MM.1S (cell line): ENCODE results near the gene SPECC1L.
"Not testable (repeated sequence)": the region's sequence is repeated elsewhere in the genome, so short reads cannot be mapped to it uniquely, and the experiment has no call there.

Source experiments
- EZH2 ChIP-seq: fragments of 300-600 bp; sonication (generic); optimal IDR thresholded peaks from 2 replicates; pipeline ENCODE3; 2017; ENCODE audit warnings: low read depth, mild to moderate bottlenecking, antibody characterized with exemption, low read length, mixed read lengths
- EZH2phosphoT487 ChIP-seq: fragments of 300-600 bp; sonication (generic); IDR thresholded peaks from 2 replicates; pipeline ENCODE4 v1.6.1; 2018; ENCODE audit warnings: antibody characterized with exemption, low read length
- TF ChIP-seq, protein P1 (sequence below): fragments of 300-600 bp; sonication (generic); IDR thresholded peaks from 2 replicates; pipeline ENCODE4 v1.5.1; 2016; ENCODE audit warnings: antibody characterized with exemption, low read length, mixed read lengths

DNA sequence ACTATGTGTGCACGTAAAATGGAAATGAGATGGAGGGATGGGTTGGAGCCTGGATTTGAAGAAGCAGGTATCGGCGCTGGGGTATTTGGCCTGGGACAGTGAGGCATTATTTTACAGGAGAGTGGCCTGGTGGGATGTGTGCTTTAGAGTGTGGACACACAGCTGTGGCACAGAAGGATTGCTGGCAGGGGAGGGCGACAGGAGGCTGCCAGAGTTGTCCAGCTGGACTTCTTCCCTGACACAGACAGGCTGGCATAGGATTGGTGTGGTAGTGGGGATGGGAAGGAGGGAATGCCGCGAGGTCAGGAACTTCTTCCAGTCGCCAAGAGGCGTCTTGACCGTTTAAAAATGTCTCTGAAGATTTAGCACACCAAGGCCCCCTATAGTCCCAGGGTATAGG is 16.6 kb downstream of the SPECC1L start:
- TF ChIP-seq EZH2, EZH2phosphoT487: not testable (repeated sequence)
- TF ChIP-seq, protein P1, sequence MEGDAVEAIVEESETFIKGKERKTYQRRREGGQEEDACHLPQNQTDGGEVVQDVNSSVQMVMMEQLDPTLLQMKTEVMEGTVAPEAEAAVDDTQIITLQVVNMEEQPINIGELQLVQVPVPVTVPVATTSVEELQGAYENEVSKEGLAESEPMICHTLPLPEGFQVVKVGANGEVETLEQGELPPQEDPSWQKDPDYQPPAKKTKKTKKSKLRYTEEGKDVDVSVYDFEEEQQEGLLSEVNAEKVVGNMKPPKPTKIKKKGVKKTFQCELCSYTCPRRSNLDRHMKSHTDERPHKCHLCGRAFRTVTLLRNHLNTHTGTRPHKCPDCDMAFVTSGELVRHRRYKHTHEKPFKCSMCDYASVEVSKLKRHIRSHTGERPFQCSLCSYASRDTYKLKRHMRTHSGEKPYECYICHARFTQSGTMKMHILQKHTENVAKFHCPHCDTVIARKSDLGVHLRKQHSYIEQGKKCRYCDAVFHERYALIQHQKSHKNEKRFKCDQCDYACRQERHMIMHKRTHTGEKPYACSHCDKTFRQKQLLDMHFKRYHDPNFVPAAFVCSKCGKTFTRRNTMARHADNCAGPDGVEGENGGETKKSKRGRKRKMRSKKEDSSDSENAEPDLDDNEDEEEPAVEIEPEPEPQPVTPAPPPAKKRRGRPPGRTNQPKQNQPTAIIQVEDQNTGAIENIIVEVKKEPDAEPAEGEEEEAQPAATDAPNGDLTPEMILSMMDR, result not testable (repeated sequence)
